Activated CD4-positive, alpha-beta T cell treated with anti-CD3 and anti-CD28 coated beads, Interleukin-2, amount 50 U/mL, for 4 hours (primary cell): ENCODE results near the gene MGST1.
"Not testable (repeated sequence)": the region's sequence is repeated elsewhere in the genome, so short reads cannot be mapped to it uniquely, and the experiment has no call there.

Experiments
- DNase-seq, 2 experiments: peaks; one replicate each; pipeline ENCODE4 v3.0.0-alpha.2; 2020

The MGST1 gene

DNA sequence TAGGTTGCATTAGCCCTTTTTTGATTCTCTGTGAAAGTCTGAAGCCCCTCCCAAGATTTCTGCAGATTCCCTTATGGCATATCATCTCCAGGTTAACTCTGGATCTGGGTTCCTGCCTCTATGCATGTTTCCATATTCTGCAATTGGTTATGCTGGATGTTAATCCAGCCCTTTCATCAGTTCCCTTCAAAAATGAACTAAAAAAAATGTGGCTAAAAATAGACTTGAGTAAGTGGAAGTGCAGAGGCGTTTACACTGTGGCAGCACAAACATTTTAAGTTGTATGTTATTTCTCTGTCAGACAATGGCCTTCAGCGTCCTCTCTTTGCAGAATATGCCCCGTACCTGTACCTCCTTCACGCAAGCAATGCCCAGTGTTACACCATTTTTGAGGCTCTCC is 11.4 kb downstream of the MGST1 start:
- DNase-seq, result no peak

DNA sequence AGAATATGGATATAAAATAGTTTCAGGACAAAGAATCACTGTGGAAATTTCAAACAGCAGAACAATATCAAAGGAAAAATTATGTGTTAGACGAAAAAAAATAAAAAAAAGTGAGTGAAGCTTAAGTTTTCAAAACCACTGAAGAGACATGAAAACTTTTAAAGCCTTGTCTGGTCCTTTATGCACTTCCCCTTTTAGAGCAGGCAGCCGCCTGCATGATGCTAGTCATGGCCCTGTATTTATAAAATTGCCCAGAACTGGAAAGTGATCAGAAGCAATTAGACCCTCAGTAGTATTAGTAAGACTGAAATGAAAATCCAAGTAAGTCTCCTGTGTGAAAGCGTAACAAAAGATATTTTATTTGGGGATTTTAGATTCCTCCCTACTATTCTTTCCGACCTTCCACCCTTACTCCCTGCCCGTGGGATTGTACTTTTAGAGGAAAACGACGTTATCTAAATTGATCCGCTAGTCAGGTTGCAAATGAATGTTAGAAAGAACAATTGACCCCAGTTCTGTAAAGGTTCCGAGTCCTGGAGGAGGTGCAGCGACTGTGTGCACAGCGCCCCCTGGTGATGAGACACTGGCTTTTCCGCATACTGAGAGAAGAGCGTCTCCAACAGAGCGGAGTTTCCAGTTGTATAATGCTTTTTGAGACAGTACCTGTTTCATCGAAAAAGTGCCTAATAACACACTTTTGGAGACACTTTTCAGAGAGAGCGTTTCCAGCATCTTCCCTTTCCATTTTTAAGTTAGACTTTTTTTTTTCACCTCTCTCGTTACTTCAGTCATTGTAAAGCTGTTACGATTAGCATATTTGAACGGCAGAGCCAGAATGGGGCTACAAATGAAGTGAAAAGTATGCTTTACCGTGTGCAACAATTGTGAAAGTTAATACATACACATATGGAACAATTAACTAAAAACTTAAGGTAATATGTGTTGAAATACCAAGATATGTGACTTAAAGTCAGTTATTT is 12.4 kb downstream of the MGST1 start:
- DNase-seq, result no peak

DNA sequence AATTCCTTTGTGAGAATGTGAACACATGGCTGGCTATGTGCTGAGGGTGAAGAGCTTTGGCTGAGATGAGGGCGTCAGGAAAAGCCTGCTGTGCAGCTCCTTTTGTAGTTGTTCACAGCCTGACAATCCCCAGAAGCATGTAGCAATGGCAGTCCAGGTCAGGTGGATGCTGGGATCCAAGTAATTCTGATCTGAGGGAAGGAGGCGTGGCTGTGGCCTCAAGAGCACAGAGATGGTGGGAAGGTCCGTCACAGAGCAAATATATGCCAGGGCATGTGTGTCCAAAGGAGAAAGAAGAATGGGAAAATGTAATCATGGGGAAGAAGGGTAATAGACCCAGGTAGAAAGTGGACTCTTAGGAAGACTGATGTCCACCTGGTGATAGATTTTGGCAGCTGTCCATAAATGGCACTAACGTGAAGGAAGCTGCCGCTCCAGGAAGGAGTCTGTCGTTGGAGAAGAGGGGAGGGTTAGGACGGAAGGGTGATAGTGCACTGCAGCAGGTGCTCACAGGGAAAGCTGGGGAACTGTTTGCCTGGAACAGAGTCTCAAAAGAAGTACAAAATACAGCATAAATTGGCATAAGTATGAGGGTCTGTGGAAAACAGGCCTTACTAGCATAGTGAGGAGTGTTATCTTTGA is 13.8 kb downstream of the MGST1 start:
- DNase-seq, result no peak

DNA sequence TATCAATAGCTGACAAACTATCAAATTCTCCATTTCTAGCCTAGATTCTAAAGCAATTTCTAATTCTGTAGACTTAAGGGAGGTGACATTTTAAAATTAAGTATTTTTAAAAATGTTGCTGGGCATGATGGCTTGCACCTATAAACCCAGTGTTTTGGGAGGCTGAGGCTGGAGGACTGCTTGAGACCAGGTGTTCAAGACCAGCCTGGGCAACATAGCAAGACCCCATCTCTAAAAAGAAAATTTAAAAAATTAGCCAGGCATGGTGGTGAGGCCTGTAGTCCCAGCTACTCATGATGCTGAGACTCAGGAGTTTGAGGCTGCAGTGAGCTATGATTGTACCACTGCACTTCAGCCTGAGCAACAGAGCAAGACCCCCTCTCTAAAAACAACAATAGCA is 15.1 kb downstream of the MGST1 start:
- no peak for DNase-seq

DNA sequence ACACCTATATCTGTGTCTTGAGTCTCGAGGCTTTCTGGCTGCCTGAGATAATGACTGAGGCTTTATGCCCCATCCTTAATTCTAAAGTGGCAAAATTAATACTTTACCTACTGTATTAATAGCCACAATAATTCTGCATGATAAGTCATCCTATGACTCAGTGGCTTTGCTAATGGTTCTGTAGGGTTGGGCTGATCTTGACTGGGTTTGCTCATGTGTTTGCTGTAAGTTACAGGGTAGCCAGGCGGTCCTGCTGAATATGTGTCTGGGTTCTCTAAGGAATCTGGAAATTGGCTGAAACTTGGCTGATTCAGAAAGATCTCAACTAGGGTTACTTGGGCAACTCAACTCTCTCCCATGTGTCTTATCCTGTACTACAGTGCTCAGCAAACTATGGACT is 21.7 kb downstream of the MGST1 start:
- no peak for DNase-seq

DNA sequence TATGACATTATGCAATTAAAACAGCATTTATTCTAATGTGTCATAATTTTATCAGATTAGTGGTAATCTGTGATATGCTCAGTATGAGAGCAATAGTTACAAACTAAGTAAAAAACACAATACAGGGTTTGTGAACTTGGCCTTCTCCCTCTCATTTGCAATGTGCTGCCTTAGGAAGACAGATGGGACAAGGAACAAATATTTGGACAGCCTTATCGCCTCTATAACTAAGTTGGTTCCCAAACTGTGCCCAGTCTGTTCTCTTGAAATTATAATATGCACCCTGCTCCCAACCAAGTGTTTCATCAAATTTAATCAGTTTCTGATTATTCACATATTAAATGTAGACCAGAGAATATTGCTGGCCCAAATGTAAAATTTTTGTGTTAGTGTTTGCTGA is 22.7 kb downstream of the MGST1 start:
- DNase-seq, result no peak

DNA sequence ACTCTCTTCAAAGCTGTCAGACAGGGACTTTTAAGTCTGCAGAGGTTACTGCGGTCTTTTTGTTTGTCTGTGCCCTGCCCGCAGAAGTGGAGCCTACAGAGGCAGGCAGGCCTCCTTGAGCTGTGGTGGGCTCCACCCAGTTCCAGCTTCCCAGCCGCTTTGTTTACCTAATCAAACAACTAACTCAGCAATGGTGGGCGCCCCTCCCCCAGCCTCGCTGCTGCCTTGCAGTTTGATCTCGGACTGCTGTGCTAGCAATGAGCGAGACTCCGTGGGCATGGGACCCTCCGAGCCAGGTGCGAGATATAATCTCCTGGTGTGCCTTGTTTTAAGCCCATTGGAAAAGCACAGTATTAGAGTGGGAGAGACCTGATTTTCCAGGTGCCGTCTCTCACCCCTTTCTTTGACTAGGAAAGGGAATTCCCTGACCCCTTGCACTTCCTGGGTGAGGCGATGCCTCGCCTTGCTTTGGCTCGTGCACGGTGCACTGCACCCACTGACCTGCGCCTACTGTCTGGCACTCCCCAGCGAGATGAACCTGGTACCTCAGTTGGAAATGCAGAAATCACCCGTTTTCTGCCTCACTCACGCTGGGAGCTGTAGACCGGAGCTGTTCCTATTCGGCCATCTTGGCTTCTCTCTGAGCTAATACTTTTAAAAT is 35.3 kb downstream of the MGST1 start:
- not testable (repeated sequence) for DNase-seq

DNA sequence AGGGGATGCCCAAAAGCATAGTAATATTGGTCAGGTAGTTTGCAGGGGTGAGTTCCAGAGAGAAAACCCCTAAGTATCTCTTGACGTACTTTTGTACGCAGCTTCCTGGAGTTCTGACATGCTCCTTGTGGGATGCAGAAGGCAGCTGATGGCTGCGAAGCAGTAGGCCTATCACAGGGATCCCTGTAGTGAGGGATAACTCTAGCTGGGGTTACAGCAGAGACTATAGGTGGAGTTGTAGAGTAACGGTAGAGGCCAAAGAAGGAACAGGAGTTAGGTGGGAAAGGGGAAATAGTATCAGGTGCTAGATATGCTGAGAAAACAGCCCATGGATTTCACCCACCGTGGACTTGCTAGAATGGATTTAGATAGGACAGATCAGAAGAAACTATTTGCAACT is 37.3 kb downstream of the MGST1 start:
- no peak for DNase-seq

DNA sequence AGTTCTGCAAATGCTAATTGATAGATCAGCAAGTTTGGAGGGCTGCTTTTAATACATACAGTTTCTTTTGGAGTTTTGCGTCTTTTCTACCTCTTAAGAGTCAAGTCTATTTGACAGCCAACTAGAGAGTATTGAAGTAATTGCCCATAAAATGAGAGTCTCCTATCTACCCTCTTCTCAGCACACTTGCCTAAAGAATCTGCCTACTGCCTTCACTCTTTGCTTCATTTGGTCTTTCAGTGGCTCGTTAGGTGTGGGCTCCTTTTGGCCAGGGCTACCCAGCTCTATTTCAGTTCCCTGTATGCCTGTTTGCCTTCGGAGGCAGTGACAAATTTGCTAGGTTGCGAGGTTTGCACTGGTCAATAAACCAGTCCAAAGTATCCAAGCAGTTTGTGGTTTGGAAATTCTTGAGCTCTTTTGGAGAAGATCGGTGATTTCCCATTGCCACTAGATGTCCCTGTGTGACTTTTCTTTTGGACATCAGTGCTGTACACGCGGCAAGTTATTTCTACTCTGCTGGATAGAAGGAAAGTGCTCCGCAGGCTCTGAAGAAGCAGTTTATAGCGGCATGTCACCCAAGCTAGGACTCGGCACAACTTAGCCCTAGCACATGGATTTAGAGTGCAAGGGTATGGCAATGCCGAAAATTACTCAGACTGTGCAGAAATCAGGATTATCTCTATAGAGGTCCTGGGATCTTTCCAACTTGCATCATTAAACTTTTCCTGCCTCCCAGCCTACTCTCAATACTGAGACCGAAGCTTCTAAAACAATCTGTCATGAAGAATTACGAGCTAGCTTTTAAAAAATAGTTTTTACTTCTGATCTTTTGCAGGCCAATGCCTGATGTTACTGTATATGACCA is 38.6 kb downstream of the MGST1 start:
- DNase-seq, result no peak

DNA sequence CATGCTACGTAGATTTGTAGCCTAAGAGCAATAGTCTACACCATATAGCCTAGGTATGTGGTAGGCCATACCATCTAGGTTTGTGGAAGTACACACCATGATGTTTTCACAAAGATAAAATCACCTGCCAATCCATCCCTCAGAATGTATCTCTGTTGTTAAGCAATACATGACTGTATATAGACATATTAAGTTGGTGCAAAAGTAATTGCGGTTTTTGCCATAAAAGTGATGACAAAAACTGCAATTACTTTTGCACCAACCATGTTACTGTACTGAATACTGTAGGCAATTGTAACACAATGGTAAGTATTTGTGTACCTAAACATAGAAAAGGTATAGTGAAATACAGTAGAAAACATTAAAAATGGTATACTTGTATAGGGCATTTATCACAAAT is 40.5 kb downstream of the MGST1 start:
- no peak for DNase-seq

DNA sequence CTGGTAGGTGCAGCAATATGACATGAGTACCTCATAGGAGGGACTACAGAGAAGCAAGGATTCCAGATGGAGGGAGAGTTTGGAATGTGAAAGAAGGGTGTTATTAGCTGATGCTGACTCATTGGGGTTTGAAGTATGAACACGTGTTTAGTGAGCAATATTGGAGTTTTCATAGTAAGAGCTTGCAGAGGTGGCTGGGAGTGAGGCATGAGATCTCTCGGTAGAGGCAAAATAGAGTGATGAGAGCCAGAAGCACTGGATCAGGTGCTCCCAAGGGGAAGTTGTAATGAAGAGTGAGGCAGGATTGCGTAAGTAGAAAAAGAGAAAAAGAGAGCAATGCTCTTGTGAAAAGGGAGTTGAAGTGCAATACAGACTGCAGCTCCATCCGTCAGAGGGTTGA is 42.1 kb downstream of the MGST1 start:
- no peak for DNase-seq

DNA sequence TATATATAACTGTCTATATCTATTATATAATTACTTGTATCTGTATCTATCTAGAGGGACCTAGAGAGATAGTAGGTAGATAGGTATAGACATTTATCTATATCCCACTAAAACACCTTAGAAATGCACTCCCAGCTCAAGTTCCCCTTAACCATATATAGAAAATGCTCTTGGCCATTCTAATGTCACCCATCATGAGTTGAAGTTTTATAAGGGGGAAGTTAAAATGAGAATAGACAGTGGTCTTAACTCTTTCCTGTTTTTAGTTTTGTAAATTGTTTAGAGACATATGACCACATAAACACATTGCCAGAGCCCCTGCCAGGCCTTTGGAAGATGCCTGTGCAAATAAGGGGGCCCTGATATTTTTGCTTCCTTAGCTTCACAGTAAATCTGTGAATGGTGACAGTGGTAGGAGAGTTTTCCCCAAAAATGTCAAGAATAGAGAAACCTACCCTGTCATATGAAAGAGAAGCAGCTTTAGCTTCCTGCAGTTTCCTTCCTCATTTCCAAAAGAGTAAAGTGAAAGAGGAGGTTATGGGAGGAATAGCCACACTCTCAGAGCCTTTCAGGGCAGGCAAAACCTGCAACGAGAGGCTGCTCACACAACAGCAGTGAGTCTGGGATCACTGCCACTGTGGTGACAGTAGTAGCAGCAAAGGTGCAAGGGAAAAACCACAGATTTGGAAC is 45.5 kb downstream of the MGST1 start:
- no peak for DNase-seq

DNA sequence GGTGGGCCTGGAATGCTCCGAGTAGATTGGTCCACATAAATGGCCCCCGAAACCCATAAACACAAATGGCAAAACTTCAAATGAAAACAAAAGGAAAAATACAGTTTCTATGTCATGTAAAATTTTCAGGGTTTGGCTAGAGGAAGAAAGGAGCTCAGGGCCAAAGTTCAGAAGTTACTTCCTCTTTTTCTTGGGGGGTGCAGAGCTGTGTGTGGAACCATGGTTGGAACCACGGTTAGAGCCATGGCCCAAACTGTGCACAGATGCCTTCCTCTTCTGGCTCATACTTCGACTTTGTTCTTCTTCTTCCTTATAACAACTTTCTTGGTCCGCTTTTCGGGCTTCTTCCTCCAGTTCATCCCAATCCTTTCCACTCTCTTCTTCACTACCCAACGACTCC is 51.7 kb downstream of the MGST1 start:
- no peak for DNase-seq

DNA sequence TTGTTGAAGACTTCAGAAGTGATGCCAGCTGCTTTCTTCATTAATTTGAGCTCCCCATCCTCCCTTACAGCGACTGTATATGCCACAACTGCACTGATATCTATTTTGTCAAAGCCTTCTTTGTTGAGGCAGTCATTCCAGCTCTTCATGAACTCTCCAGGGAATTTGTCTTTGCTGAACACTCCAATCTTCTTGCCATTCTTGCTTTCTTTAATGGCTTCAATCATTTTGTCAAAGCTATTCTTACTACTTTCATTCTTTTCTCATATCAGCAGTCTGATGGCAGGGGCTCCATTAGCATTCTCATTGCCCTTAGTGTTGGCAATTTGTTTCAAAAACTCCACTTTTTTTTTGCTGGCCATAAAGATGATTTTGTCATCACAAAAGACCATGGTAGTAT is 54.4 kb downstream of the MGST1 start:
- DNase-seq, result not testable (repeated sequence)

DNA sequence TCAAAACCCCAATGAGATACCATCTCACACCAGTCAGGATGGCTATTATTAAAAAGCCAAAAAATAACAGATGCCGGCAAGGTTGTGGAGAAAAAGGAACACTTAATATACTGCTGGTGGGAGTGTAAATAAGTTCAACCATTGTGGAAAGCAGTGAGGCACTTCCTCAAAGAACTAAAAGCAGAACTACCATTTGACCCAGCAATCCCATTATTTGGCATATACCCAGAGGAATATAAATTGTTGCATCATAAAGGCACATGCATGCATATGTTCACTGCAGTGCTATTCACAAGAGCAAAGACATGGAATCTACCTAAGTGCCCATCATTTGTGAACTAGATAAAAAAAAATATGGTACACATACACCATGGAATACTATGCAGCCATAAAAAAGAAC is 59.9 kb downstream of the MGST1 start:
- no peak for DNase-seq
